SU-DHL-6 (cell line): Measurements from ENCODE around the gene YTHDC1.
"Not testable (repeated sequence)": the region's sequence is repeated elsewhere in the genome, so short reads cannot be mapped to it uniquely, and the experiment has no call there.

Experiments
- H2AFZ ChIP-seq: fragments of 200-600 bp; sonication (generic); 2 replicates; pipeline ENCODE4 v1.6.1; 2014; ENCODE audit warnings: low read depth, mild to moderate bottlenecking, moderate library complexity, mixed read lengths, antibody characterized with exemption, low read length; ENCODE audit not compliant: severe bottlenecking
- H3F3A ChIP-seq: fragments of 200-600 bp; shearing (Covaris generic); 2 replicates; pipeline ENCODE4 v1.6.0; 2016; ENCODE audit warnings: antibody characterized with exemption, mild to moderate bottlenecking; ENCODE audit not compliant: insufficient read depth
- H3K27ac ChIP-seq: fragments of 200-600 bp; sonication (generic); 2 replicates; pipeline ENCODE4 v1.5.1; 2016; ENCODE audit warnings: low read depth, mild to moderate bottlenecking, low read length, moderate library complexity, mixed read lengths
- H3K27me3 ChIP-seq: fragments of 200-600 bp; sonication (generic), shearing (Covaris generic); 2 replicates; pipeline ENCODE4 v1.6.0; 2014; ENCODE audit warnings: mild to moderate bottlenecking, low read length
- H3K36me3 ChIP-seq: fragments of 200-600 bp; sonication (generic); 2 replicates; pipeline ENCODE4 v1.6.1; 2014; ENCODE audit warnings: mild to moderate bottlenecking, low read length, mixed read lengths
- H3K4me2 ChIP-seq: fragments of 300-600, 200-600 bp; shearing (Covaris generic), sonication (generic); 2 replicates; pipeline ENCODE4 v1.6.0; 2014; ENCODE audit warnings: low read length, low read depth, mild to moderate bottlenecking; ENCODE audit not compliant: poor library complexity, severe bottlenecking
- H3K4me3 ChIP-seq: fragments of 200-600 bp; sonication (generic); 2 replicates; pipeline ENCODE4 v1.5.1; 2014; ENCODE audit warnings: antibody characterized with exemption, low read length, mild to moderate bottlenecking, mixed read lengths; ENCODE audit not compliant: insufficient read depth, poor library complexity, severe bottlenecking
- H3K79me2 ChIP-seq: fragments of 200-600 bp; sonication (generic); 2 replicates; pipeline ENCODE4 v1.6.1; 2014; ENCODE audit warnings: mild to moderate bottlenecking, low read length, moderate library complexity; ENCODE audit not compliant: insufficient read depth
- H3K9ac ChIP-seq: fragments of 200-600 bp; sonication (generic); 2 replicates; pipeline ENCODE4 v1.7.0; 2014; ENCODE audit warnings: mild to moderate bottlenecking, low read length
- H3K9me2 ChIP-seq: fragments of 200-600 bp; sonication (generic); replicated peaks from 2 replicates; pipeline ENCODE4 v1.6.1; 2014; ENCODE audit warnings: low read length; ENCODE audit not compliant: insufficient read depth
- H3K9me3 ChIP-seq: fragments of 200-600 bp; sonication (generic); 2 replicates; pipeline ENCODE4 v1.6.1; 2014; ENCODE audit warnings: low read length, mixed read lengths; ENCODE audit not compliant: insufficient read depth
- H4K20me1 ChIP-seq: fragments of 200-600 bp; sonication (generic); 2 replicates; pipeline ENCODE4 v1.6.1; 2014; ENCODE audit warnings: low read depth, mild to moderate bottlenecking, antibody characterized with exemption, low read length, moderate library complexity, mixed read lengths
- CTCF ChIP-seq: fragments of 200-600 bp; sonication (generic); IDR thresholded peaks from one replicate; pipeline ENCODE4 v1.5.1; 2017; ENCODE audit warnings: antibody characterized with exemption, mild to moderate bottlenecking, low read length, moderate library complexity; ENCODE audit not compliant: insufficient read depth, poor library complexity, severe bottlenecking
- EZH2phosphoT487 ChIP-seq: fragments of 200-600 bp; sonication (generic), shearing (Covaris generic); conservative IDR thresholded peaks from 2 replicates; pipeline ENCODE4 v1.6.1; 2018; ENCODE audit warnings: mild to moderate bottlenecking, antibody characterized with exemption, low read length, moderate library complexity, mixed read lengths

Gene YTHDC1

GRCh38 chr4:68391436-68391835, 41.5 kb upstream of the YTHDC1 start:
- Histone ChIP-seq H2AFZ (no peak overlapping the region), H3K27ac (no peak overlapping the region), H3K36me3 (no peaks in the 10 kb centered on the region), H3K9ac (no peak overlapping the region), H3K9me2 (no peaks in the 10 kb centered on the region), H3K79me2 (no peaks in the 10 kb centered on the region), H3F3A (no peaks in the 10 kb centered on the region), H3K4me2 (no peak overlapping the region), H3K4me3 (no peak overlapping the region), H4K20me1 (no peaks in the 10 kb centered on the region), H3K27me3 (no peaks in the 10 kb centered on the region), H3K9me3 (no peaks in the 10 kb centered on the region)
- TF ChIP-seq EZH2phosphoT487 (no peak), CTCF (no peak)

- Histone ChIP-seq H3K27ac (no peak overlapping the region), H2AFZ (no peak overlapping the region)
Measured at GRCh38 chr4:68390205-68390935, 40.5 kb upstream of the YTHDC1 start.

GRCh38 chr4:68389386-68389913, 39.6 kb upstream of the YTHDC1 start:
- H2AFZ ChIP-seq, H3K79me2 ChIP-seq, H3K27ac ChIP-seq, H4K20me1 ChIP-seq, H3K36me3 ChIP-seq, H3K9me3 ChIP-seq, H3K9me2 ChIP-seq, H3K4me2 ChIP-seq, H3K9ac ChIP-seq, H3K4me3 ChIP-seq, H3F3A ChIP-seq, H3K27me3 ChIP-seq: not testable (repeated sequence)

More at GRCh38 chr4:68390205-68390935, 40.5 kb upstream of the YTHDC1 start:
- Histone ChIP-seq H3F3A (no peaks in the 10 kb centered on the region), H3K9me2 (no peaks in the 10 kb centered on the region), H3K9ac (no peak overlapping the region), H3K27me3 (no peaks in the 10 kb centered on the region), H3K79me2 (no peaks in the 10 kb centered on the region), H3K4me3 (no peak overlapping the region), H4K20me1 (no peaks in the 10 kb centered on the region), H3K36me3 (no peaks in the 10 kb centered on the region), H3K9me3 (no peaks in the 10 kb centered on the region), H3K4me2 (no peak overlapping the region)
- TF ChIP-seq EZH2phosphoT487 = no peak
- no peak for TF ChIP-seq CTCF

GRCh38 chr4:68388347-68388865, 38.5 kb upstream of the YTHDC1 start:
- H3F3A ChIP-seq = no peaks in the 10 kb centered on the region
- no peaks in the 10 kb centered on the region for H3K9me3 ChIP-seq
- no peak overlapping the region for H3K27ac ChIP-seq
- no peak overlapping the region for H3K9ac ChIP-seq
- TF ChIP-seq EZH2phosphoT487 (no peak), CTCF (no peak)
- H3K36me3 ChIP-seq = no peaks in the 10 kb centered on the region
- no peak overlapping the region for H3K4me3 ChIP-seq
- no peaks in the 10 kb centered on the region for H3K79me2 ChIP-seq
- H2AFZ ChIP-seq = no peak overlapping the region
- H3K4me2 ChIP-seq = no peak overlapping the region
- no peaks in the 10 kb centered on the region for H3K27me3 ChIP-seq
- no peaks in the 10 kb centered on the region for H4K20me1 ChIP-seq
- no peaks in the 10 kb centered on the region for H3K9me2 ChIP-seq
